H9 (cell line): ENCODE results near the gene PACS1. TPM values are rescaled to one million over a fixed set of nuclear protein-coding genes. Genes with fewer than 3 reads are reported as not detected.

Source experiments
- DNase-seq: peaks from one replicate; pipeline ENCODE4 v3.0.0-alpha.2; 2017
- H2AFZ ChIP-seq: one replicate; pipeline ENCODE4 v1.6.1; 2013; ENCODE audit warnings: mild to moderate bottlenecking, low read length, control low read depth, moderate library complexity
- H2AK5ac ChIP-seq: 2 replicates; pipeline ENCODE4 v1.6.1; 2013; ENCODE audit warnings: low read length, control low read depth, mixed read lengths; ENCODE audit not compliant: insufficient read length
- H2BK120ac ChIP-seq: one replicate; pipeline ENCODE4 v1.6.1; 2013; ENCODE audit warnings: low read depth, mild to moderate bottlenecking, low read length, control low read depth, inconsistent platforms; ENCODE audit not compliant: poor library complexity, severe bottlenecking
- H2BK12ac ChIP-seq: 2 replicates; pipeline ENCODE4 v1.6.1; 2013; ENCODE audit warnings: low read length, control low read depth, mixed read lengths, low read depth; ENCODE audit not compliant: insufficient read length
- H2BK15ac ChIP-seq: 2 replicates; pipeline ENCODE4 v1.6.1; 2013; ENCODE audit warnings: low read depth, low read length, control low read depth
- H2BK20ac ChIP-seq: one replicate; pipeline ENCODE4 v1.6.1; 2013; ENCODE audit warnings: low read depth, mild to moderate bottlenecking, low read length, control low read depth, inconsistent platforms; ENCODE audit not compliant: poor library complexity, severe bottlenecking
- H2BK5ac ChIP-seq: 2 replicates; pipeline ENCODE4 v1.6.1; 2013; ENCODE audit warnings: low read length, control low read depth, mixed read lengths; ENCODE audit not compliant: insufficient read length
- H3K14ac ChIP-seq: 2 replicates; pipeline ENCODE4 v1.6.1; 2013; ENCODE audit warnings: low read length, control low read depth; ENCODE audit not compliant: insufficient read depth
- H3K18ac ChIP-seq: 2 replicates; pipeline ENCODE4 v1.6.1; 2013; ENCODE audit warnings: low read depth, mild to moderate bottlenecking, mixed read lengths, low read length, control low read depth; ENCODE audit not compliant: insufficient read length
- H3K23ac ChIP-seq: 2 replicates; pipeline ENCODE4 v1.6.1; 2013; ENCODE audit warnings: low read length, control low read depth, mixed read lengths, low read depth; ENCODE audit not compliant: insufficient read length
- H3K23me2 ChIP-seq: 2 replicates; pipeline ENCODE4 v1.6.1; 2013; ENCODE audit warnings: low read depth, mild to moderate bottlenecking, mixed read lengths, low read length, control low read depth; ENCODE audit not compliant: insufficient read length, poor library complexity, severe bottlenecking
- H3K27ac ChIP-seq: 2 replicates; pipeline ENCODE4 v1.5.1; 2013; ENCODE audit warnings: low read length, control low read depth, mixed read lengths, low read depth; ENCODE audit not compliant: insufficient read length
- H3K27me3 ChIP-seq: 2 replicates; pipeline ENCODE4 v1.6.1; 2013; ENCODE audit warnings: low read length, control low read depth, inconsistent platforms; ENCODE audit not compliant: insufficient read depth
- H3K4ac ChIP-seq: 2 replicates; pipeline ENCODE4 v1.6.1; 2013; ENCODE audit warnings: low read depth, mild to moderate bottlenecking, control low read depth, inconsistent platforms, low read length, moderate library complexity
- H3K4me1 ChIP-seq: 2 replicates; pipeline ENCODE4 v1.6.1; 2013; ENCODE audit warnings: low read length, control low read depth, inconsistent platforms; ENCODE audit not compliant: insufficient read depth
- H3K4me2 ChIP-seq: 2 replicates; pipeline ENCODE4 v1.6.1; 2013; ENCODE audit warnings: low read length, control low read depth, mixed read lengths; ENCODE audit not compliant: insufficient read length, insufficient read depth
- H3K56ac ChIP-seq: 2 replicates; pipeline ENCODE4 v1.6.1; 2013; ENCODE audit warnings: low read depth, mild to moderate bottlenecking, mixed read lengths, low read length, control low read depth; ENCODE audit not compliant: insufficient read length
- H3K79me1 ChIP-seq: 2 replicates; pipeline ENCODE4 v1.6.1; 2013; ENCODE audit warnings: low read depth, mild to moderate bottlenecking, moderate library complexity, low read length, control low read depth, inconsistent platforms; ENCODE audit not compliant: insufficient read depth, poor library complexity, severe bottlenecking
- H3K79me2 ChIP-seq: 2 replicates; pipeline ENCODE4 v1.6.1; 2013; ENCODE audit warnings: low read length, control low read depth, inconsistent platforms; ENCODE audit not compliant: insufficient read depth
- H3K9ac ChIP-seq: 2 replicates; pipeline ENCODE4 v1.6.1; 2013; ENCODE audit warnings: low read length, control low read depth, mixed read lengths; ENCODE audit not compliant: insufficient read length; ENCODE audit errors: extremely low read depth
- H3K9me3 ChIP-seq: one replicate; pipeline ENCODE4 v1.6.1; 2013; ENCODE audit warnings: low read depth, low read length, inconsistent platforms; ENCODE audit not compliant: control insufficient read depth
- H3T11ph ChIP-seq: one replicate; pipeline ENCODE4 v1.6.1; 2013; ENCODE audit warnings: mild to moderate bottlenecking, low read length, control low read depth, inconsistent platforms
- H4K20me1 ChIP-seq: one replicate; pipeline ENCODE4 v1.6.1; 2013; ENCODE audit not compliant: control insufficient read depth, insufficient read length, insufficient read depth
- H4K5ac ChIP-seq: 2 replicates; pipeline ENCODE4 v1.6.1; 2013; ENCODE audit warnings: low read depth, mild to moderate bottlenecking, mixed read lengths, low read length, control low read depth; ENCODE audit not compliant: insufficient read length
- H4K8ac ChIP-seq: replicated peaks from 2 replicates; pipeline ENCODE4 v1.6.1; 2013; ENCODE audit warnings: low read length, control low read depth, mixed read lengths, low read depth; ENCODE audit not compliant: insufficient read length
- H4K91ac ChIP-seq: 2 replicates; pipeline ENCODE4 v1.6.1; 2013; ENCODE audit warnings: low read depth, mild to moderate bottlenecking, moderate library complexity, mixed read lengths, low read length, control low read depth; ENCODE audit not compliant: insufficient read length
- H3K27ac Mint-ChIP-seq, 3 experiments: 2 replicates in 2 of 3; 3 replicates in 1 of 3; pipeline ENCODE4 v1.8.0; 2020 to 2021; ENCODE audit warnings: mixed read lengths in 3 of 3, mild to moderate bottlenecking in 1 of 3, moderate library complexity in 1 of 3
- H3K27me3 Mint-ChIP-seq: 2 replicates; pipeline ENCODE4 v1.8.0; 2021; ENCODE audit warnings: low read depth, mild to moderate bottlenecking, moderate library complexity, mixed read lengths
- H3K36me3 Mint-ChIP-seq, 3 experiments: 2 replicates in 2 of 3; 3 replicates in 1 of 3; pipeline ENCODE4 v1.8.0; 2020 to 2021; ENCODE audit warnings: low read depth in 3 of 3, mixed read lengths in 3 of 3; ENCODE audit not compliant: insufficient read depth in 1 of 3
- H3K4me1 Mint-ChIP-seq, 2 experiments: 2 replicates each; pipeline ENCODE4 v1.8.0; 2020; ENCODE audit warnings: mixed read lengths in 2 of 2
- H3K4me3 Mint-ChIP-seq, 2 experiments: 2 replicates in 1 of 2; 3 replicates in 1 of 2; pipeline ENCODE4 v1.8.0; 2020 to 2021; ENCODE audit warnings: mild to moderate bottlenecking in 2 of 2, mixed read lengths in 2 of 2, moderate library complexity in 1 of 2
- H3K9me3 Mint-ChIP-seq, 2 experiments: 2 replicates in 1 of 2; 3 replicates in 1 of 2; pipeline ENCODE4 v1.8.0; 2020; ENCODE audit warnings: mild to moderate bottlenecking in 2 of 2, mixed read lengths in 2 of 2, moderate library complexity in 1 of 2
- CTCF ChIP-seq: fragments of 200-600 bp; sonication (generic); conservative IDR thresholded peaks from 3 replicates; pipeline ENCODE4 v1.8.0; 2021; ENCODE audit warnings: antibody characterized with exemption, mild to moderate bottlenecking
- WGBS: extraction: QIAGEN DNeasy Blood & Tissue Kit; methylation state at CpG from one replicate; pipeline ENCODE4 v1.1.7; 2013; ENCODE audit warnings: missing lambda C conversion rate, low lambda C conversion rate, mixed read lengths; ENCODE audit not compliant: insufficient read length; ENCODE audit errors: extremely low coverage; 5-methylcytosine and 5-hydroxymethylcytosine counted together
- total RNA-seq: library from RNA; stranded (reverse); gene quantifications from 2 replicates; pipeline ENCODE4 v1.2.1, GENCODE V29; 2021

Gene PACS1
- total RNA-seq, 1 experiment from 2014 or later, result 35.5 TPM

GRCh38 chr11:66020618-66021357 is 49.3 kb upstream of the PACS1 start:
- no peaks in the 10 kb centered on the region; a peak in 1 of 7 replicates for H3K36me3 Mint-ChIP-seq
- Histone ChIP-seq H2BK120ac (no peak overlapping the region), H2BK5ac (no peak overlapping the region), H2AFZ (no peak overlapping the region), H3K4ac (no peak overlapping the region), H3K18ac (no peak overlapping the region), H3K14ac (no peak overlapping the region), H3K4me1 (no peaks in the 10 kb centered on the region), H3K9ac (no peak overlapping the region), H2AK5ac (no peak overlapping the region), H3T11ph (no peak overlapping the region), H4K8ac (no peak overlapping the region), H3K9me3 (no peaks in the 10 kb centered on the region), H3K56ac (no peak overlapping the region), H3K4me2 (no peak overlapping the region), H3K23me2 (peaks cover 3% of the 10 kb centered on the region), H2BK15ac (no peak overlapping the region), H3K79me2 (no peaks in the 10 kb centered on the region), H4K91ac (no peak overlapping the region), H4K5ac (no peak overlapping the region), H3K27ac (no peak overlapping the region), H2BK20ac (no peak overlapping the region), H3K27me3 (no peaks in the 10 kb centered on the region; the same call in 1 of the 2 replicates), H3K23ac (no peak overlapping the region), H4K20me1 (no peaks in the 10 kb centered on the region), H3K79me1 (no peaks in the 10 kb centered on the region), H2BK12ac (no peak overlapping the region)
- peaks cover 38% of the 10 kb centered on the region for H3K27me3 Mint-ChIP-seq
- H3K4me1 Mint-ChIP-seq, result peaks cover 0 to 3% of the 10 kb centered on the region in 2 experiments; a peak in 3 of 4 replicates
- WGBS, result no CpG with 5 or more reads among the region's 25 CpGs
- no peak for TF ChIP-seq CTCF
- H3K27ac Mint-ChIP-seq, result no peak overlapping the region; a peak in 1 of 7 replicates
- no peaks in the 10 kb centered on the region; a peak in 1 of 5 replicates for H3K9me3 Mint-ChIP-seq
- no peak for DNase-seq
- no peak overlapping the region for H3K4me3 Mint-ChIP-seq
